Measurements from ENCODE around the gene ZBTB34. TPM values are rescaled to one million over a fixed set of nuclear protein-coding genes. Genes with fewer than 3 reads are reported as not detected.

Gene ZBTB34
- total RNA-seq, 1 experiment from 2014 or later: 6.7 TPM

GRCh38 chr9:126833020-126833419 is 27.4 kb upstream of the ZBTB34 start:
- Mint-ChIP-seq H3K36me3 (ENCODE audit: insufficient read depth, unreplicated experiment) (peaks cover 23% of the 10 kb centered on the region), H3K4me3 (ENCODE audit: low read depth, unreplicated experiment) (no peak overlapping the region), H3K4me1 (ENCODE audit: low read depth, unreplicated experiment) (no peaks in the 10 kb centered on the region), H3K27ac (ENCODE audit: unreplicated experiment) (no peak overlapping the region), H3K9me3 (ENCODE audit: low read depth, unreplicated experiment) (no peaks in the 10 kb centered on the region), H3K27me3 (ENCODE audit: unreplicated experiment) (no peaks in the 10 kb centered on the region)
- TF ChIP-seq, protein P1, sequence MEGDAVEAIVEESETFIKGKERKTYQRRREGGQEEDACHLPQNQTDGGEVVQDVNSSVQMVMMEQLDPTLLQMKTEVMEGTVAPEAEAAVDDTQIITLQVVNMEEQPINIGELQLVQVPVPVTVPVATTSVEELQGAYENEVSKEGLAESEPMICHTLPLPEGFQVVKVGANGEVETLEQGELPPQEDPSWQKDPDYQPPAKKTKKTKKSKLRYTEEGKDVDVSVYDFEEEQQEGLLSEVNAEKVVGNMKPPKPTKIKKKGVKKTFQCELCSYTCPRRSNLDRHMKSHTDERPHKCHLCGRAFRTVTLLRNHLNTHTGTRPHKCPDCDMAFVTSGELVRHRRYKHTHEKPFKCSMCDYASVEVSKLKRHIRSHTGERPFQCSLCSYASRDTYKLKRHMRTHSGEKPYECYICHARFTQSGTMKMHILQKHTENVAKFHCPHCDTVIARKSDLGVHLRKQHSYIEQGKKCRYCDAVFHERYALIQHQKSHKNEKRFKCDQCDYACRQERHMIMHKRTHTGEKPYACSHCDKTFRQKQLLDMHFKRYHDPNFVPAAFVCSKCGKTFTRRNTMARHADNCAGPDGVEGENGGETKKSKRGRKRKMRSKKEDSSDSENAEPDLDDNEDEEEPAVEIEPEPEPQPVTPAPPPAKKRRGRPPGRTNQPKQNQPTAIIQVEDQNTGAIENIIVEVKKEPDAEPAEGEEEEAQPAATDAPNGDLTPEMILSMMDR (IDR thresholded peaks at IDR 0.05; ENCODE audit: unreplicated experiment): no peak
- intact Hi-C loops (cut with micrococcal nuclease; ENCODE audit: unreplicated experiment): no loop called here
- DNase-seq: no peak
- BruUV-seq (replicated peaks): no TSS peak
- CTCF ChIA-PET: no interaction called here

GRCh38 chr9:126833710-126834345 is 26.6 kb upstream of the ZBTB34 start:
- H3K4me1 Mint-ChIP-seq (ENCODE audit: low read depth, unreplicated experiment): no peaks in the 10 kb centered on the region
- peaks cover 26% of the 10 kb centered on the region for H3K36me3 Mint-ChIP-seq (ENCODE audit: insufficient read depth, unreplicated experiment)
- no peaks in the 10 kb centered on the region for H3K27me3 Mint-ChIP-seq (ENCODE audit: unreplicated experiment)
- BruUV-seq (replicated peaks): no TSS peak
- CTCF ChIA-PET: no interaction called here
- intact Hi-C loops (cut with micrococcal nuclease; ENCODE audit: unreplicated experiment): no loop called here
- TF ChIP-seq, protein P1 (IDR thresholded peaks at IDR 0.05; ENCODE audit: unreplicated experiment): no peak
- no peak for DNase-seq
- no peak overlapping the region for H3K4me3 Mint-ChIP-seq (ENCODE audit: low read depth, unreplicated experiment)
- no peak overlapping the region for H3K27ac Mint-ChIP-seq (ENCODE audit: unreplicated experiment)
- no peaks in the 10 kb centered on the region for H3K9me3 Mint-ChIP-seq (ENCODE audit: low read depth, unreplicated experiment)

DNA sequence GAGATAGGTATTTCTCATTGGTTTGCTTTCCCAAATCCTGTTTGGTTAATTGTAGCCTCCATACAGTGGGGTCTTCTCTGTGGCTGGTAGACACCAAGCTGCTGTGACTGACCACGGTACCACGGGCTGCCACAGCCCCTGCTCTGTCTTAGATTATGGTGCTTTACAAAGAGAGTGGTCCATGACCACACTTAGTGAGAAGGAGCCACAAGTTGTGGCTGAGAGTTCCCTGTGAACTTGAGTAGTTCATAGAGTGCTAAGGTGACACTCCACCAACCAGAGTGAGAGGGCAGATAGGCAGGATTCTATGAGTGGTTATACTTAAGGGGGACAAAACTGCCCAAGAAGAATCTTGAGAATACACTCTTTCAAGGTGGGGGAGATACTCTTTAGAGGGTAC is 25.8 kb upstream of the ZBTB34 start:
- BruUV-seq (replicated peaks): no TSS peak
- Mint-ChIP-seq H3K9me3 (ENCODE audit: low read depth, unreplicated experiment) (no peaks in the 10 kb centered on the region), H3K4me3 (ENCODE audit: low read depth, unreplicated experiment) (no peak overlapping the region), H3K36me3 (ENCODE audit: insufficient read depth, unreplicated experiment) (peaks cover 33% of the 10 kb centered on the region), H3K4me1 (ENCODE audit: low read depth, unreplicated experiment) (no peaks in the 10 kb centered on the region), H3K27me3 (ENCODE audit: unreplicated experiment) (no peaks in the 10 kb centered on the region), H3K27ac (ENCODE audit: unreplicated experiment) (no peak overlapping the region)
- no peak for DNase-seq
- TF ChIP-seq, protein P1 (IDR thresholded peaks at IDR 0.05; ENCODE audit: unreplicated experiment): no peak
- intact Hi-C loops (cut with micrococcal nuclease; ENCODE audit: unreplicated experiment): no loop called here
- CTCF ChIA-PET: no interaction called here

DNA sequence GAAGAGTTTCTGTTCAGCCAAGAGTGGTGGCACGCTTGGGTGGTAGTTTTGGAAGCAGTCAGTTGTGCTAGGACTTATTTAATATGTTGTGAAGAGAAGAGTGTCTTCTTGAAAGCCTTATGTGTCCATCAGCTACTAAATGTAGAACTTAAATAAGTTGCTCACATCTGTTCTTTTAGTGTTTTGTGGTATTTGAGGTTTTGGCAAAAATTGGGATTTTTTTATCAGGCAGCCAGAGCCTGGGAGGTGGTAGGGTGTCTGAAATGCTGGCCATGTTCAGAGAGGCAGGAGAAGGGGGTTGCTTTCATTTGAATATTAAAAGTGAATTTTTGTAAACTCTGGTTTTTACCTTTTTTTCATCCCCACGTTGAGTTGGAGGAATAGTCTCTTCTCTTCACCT is 24.2 kb upstream of the ZBTB34 start:
- H3K27me3 Mint-ChIP-seq (ENCODE audit: unreplicated experiment): no peaks in the 10 kb centered on the region
- peaks cover 33% of the 10 kb centered on the region for H3K36me3 Mint-ChIP-seq (ENCODE audit: insufficient read depth, unreplicated experiment)
- CTCF ChIA-PET: interaction anchor here (0.7 kb wide), 1 partner anchor 442 kb away, joined by 3 read pairs; no protein-coding TSS in a partner anchor
- intact Hi-C loops (cut with micrococcal nuclease; ENCODE audit: unreplicated experiment): no loop called here
- H3K4me3 Mint-ChIP-seq (ENCODE audit: low read depth, unreplicated experiment): no peak overlapping the region
- TF ChIP-seq, protein P1 (IDR thresholded peaks at IDR 0.05; ENCODE audit: unreplicated experiment): no peak
- BruUV-seq (replicated peaks): no TSS peak
- H3K4me1 Mint-ChIP-seq (ENCODE audit: low read depth, unreplicated experiment): no peaks in the 10 kb centered on the region
- H3K9me3 Mint-ChIP-seq (ENCODE audit: low read depth, unreplicated experiment): no peaks in the 10 kb centered on the region
- H3K27ac Mint-ChIP-seq (ENCODE audit: unreplicated experiment): no peak overlapping the region
- no peak for DNase-seq

Data from Calu3 (cell line).